Retina (tissue), 1 donor: ENCODE data around the gene SSH2.
"Not testable (repeated sequence)": the region's sequence is repeated elsewhere in the genome, so short reads cannot be mapped to it uniquely, and the experiment has no call there.

Experiments
- DNase-seq: peaks from one replicate; pipeline ENCODE4 v3.0.0-alpha.2; 2016

The SSH2 gene

GRCh38 chr17:29874358-29874757 is 55.7 kb downstream of the SSH2 start:
- DNase-seq: not testable (repeated sequence)

DNA sequence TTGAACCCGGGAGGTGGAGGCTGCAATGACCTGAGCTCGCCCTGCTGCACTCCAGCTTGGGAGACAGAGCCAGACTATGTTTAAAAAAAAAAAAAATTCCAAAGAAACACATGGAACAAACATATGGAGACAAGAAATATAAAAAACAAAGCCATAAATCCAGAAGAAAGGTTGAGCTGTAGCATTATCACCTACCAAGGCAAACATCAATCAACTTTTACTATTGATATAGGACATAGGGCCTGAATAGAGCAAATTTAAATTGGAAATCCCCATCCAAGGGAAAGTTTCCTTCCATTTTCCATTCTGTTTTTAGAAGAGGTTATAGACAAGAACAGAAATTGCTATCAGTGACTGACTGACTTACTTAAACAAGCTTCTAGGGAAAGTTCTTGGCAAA is 56.6 kb downstream of the SSH2 start:
- DNase-seq: no peak

DNA sequence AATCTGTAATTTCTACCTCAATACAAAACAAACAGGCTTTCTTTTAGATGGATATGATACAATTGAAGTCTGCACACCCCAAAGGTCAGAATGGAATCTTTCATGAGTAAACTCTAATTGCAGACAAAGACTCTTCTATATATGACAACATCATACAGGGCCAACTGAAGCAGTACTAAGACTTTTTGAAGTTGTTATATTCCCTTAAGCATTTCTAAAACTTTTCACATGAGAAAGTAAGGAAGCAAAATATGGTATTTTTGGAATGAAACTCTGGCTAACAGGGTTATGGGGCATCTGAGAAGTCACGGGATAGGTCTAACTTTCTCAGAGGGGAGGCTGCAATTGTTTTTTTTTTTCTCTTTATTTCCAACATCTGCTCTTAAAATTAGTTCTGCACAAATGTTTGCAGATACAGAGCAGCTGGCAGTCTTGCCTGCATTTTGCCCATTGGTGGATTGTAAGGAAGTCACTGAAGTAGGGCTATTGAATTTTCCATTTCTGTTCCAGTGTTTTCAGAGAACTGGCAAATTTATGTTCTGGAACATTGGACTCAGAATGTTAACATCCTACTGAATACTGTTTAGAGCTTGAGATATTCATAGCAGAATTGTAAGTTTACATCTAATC is 59.1 kb downstream of the SSH2 start:
- peak; percentile 17 for DNase-seq

DNA sequence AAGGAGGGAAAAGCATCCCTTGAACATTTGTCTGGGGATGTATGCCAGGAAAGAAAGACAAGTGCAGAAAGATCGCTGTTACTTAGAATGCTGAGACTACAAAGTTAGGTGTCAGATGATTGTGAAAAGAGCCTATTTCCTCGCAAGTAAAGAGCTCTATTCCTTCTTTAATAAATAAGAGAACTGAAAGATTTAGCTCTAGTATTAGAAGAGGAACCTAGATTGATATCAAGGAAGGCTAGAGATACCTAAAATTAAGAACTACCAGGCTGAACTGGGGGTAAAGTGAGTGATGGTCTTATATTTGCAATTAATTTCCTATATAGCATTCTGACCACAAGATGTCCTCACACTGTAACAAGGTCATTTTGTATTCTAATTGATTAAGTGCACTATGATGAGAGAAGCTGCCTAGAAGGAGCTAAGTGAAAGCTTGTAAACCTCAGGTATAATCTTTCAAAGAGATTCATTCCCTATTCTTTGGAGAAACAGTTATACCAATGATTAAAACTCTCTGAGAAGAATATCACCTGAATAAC is 62.3 kb downstream of the SSH2 start:
- no peak for DNase-seq

DNA sequence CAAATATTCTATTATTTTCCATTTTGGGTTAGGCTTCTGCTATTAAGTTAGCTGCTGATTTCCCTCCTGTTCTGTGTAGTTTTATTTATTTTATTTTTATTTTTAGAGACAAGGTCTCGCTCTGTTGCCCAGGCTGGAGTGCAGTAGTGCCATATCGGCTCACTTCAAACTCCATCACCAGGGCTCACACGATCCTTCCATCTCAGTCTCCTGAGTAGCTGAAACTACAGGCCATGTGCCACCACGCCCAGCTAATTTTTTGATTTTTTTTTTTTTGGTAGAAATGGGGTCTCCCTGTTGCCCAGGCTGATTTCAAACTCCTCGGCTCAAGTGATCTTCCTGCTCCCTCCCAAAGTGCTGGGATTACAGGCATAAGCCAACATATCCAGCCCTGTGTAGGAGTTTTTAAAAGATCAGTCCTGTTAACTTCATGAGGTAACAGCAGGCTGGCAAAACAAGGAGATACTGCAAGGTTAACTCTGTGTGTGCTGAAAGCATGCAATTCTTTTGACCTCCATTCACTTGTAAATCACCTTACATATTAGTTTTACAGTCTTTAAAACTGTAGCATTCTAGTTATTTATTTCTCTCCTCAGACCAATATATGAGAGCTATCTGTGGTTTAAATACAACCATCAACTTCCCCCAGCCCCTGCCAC is 63.2 kb downstream of the SSH2 start:
- DNase-seq: no peak

DNA sequence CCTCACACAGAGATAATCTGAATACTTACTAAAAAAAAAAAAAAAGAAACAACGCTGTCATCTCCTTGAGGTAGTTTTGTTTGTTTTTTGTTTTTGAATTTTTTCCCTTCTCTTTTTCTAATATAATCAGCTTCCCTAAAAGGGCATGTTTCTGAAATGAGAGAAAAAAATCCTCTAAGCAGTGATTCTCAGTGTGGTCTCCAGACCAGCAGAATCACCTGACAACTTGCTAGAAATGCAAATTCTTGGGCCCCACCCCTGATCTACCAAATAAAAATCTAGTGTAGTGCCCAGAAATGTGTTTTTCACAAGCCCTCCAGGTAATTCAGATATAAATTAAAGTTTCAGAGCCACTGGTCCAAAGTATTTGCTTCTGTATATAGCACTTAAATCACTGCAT is 65.4 kb downstream of the SSH2 start:
- DNase-seq: no peak

GRCh38 chr17:29864123-29864522 is 65.9 kb downstream of the SSH2 start:
- not testable (repeated sequence) for DNase-seq

- DNase-seq: no peak
These were observed 67.1 kb downstream of the SSH2 start for GRCh38 chr17:29862951-29863350.

- DNase-seq: no peak
These were observed 67.9 kb downstream of the SSH2 start for GRCh38 chr17:29862127-29862526.

GRCh38 chr17:29859445-29859844 is 70.6 kb downstream of the SSH2 start:
- not testable (repeated sequence) for DNase-seq

DNA sequence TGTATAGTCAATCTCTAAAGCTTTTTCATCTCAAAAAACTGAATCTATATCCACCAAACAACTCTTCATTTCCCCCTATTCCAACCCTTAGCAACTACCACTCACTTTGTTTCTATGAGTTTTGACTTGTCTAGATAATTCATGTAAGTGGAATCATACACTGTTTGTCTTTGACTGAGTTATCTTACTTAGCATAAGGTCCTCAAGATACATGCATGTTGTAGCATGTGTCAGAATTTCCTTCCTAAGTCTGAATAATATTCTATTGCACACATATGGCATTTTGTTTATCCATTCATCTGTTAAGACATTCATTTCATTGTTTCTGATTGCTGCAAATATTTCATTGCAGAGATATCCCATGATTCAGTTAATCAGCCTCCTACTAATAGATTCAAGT is 72.2 kb downstream of the SSH2 start:
- DNase-seq: no peak

DNA sequence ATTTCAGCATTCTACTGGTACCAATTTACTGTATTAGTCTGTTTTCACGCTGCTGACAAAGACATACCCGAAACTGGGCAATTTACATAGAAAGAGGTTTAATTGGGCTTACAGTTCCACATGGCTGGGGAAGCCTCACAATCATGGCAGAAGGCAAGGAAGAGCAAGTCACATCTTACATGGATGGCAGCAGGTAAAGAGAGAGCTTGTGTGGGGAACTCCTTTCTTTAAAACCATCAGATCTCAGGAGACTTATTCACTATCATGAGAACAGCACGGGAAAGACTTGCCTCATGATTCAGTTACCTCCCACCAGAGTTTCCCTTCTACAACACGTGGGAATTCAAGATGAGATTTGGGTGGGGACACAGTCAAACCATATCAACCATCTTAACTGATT is 72.9 kb downstream of the SSH2 start:
- not testable (repeated sequence) for DNase-seq

- no peak for DNase-seq
These were observed 74.3 kb downstream of the SSH2 start for GRCh38 chr17:29855686-29856085.

DNA sequence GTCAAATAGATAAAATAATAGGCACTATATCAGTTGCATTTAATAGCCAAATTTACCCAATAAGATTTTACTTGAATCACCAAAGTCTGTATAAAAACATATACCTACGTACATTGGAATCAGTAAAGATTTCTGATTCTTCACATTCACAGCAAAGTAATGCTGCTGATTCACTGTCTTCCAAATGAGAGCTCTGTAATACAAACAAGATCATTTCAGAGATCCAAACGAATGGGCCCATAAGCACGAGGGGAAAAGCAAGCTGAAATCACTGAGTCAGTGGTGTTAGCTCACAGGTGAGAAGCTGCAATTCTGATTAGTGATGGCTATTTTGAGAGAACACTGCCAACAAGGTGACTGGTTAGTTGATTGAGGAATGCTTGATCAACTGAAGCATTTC is 81.3 kb downstream of the SSH2 start:
- DNase-seq: no peak

- DNase-seq: peak; percentile 63
These were observed 82.3 kb downstream of the SSH2 start for GRCh38 chr17:29847527-29848400.

DNA sequence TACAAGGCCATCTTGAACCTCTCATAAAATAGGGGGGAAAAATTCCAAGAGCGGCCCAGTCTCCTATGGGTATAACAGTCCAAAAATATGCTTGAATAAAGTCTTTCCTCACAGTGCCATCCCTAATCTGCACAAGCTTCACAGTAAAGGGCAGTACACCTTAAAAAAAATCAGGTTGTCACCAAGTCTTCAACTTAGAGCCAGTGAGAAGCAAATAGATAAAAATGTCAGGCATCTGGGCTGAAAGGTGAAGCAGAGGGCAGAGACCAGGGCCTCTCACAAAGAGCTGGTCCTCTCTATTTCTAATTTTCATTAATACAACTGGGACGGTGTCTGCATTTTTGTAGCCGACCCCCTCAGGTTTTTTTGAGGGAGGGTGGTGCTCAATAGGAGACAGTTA is 82.9 kb downstream of the SSH2 start:
- DNase-seq: no peak

GRCh38 chr17:29846298-29846697 is 83.7 kb downstream of the SSH2 start:
- no peak for DNase-seq

- DNase-seq: peak; percentile 40
These were observed 85.5 kb downstream of the SSH2 start for GRCh38 chr17:29844339-29845048.

DNA sequence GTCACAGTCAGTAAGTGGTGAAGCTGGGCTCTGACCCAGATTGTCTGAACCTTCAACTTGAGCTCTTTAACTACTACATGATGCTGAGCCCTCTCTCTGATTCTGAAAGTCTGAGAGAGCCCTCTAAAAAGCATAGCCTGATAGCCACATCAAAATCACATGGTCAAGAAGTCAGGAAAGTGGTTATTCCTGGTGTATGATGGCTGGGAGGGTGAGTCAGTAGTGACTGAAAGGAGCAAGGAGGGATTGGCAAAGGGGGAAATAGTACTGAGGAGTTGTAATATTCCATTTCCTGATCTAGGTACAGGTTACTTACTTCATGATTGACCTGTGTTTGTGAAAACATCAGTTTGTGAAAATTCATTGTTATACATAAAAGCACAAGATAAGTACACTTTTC is 89.1 kb downstream of the SSH2 start:
- DNase-seq: no peak

DNA sequence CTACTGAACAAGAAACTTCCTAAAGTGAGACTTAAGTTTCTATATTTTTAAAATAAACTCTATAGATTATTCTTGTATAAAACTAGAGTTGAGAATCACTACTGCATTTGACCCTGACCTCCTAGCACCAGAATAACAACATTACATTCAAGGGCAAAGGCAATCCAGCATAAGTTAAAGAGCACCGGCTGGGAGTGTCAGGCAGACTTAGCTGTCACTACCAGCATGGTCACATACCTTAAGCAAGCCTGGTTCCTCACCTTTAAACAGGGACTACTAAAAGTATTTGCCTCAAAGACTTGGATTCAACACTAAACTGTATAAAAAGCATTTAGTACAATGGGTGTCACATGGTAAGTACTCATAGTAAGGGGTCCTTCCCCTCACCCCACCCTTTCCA is 90.4 kb downstream of the SSH2 start:
- no peak for DNase-seq

GRCh38 chr17:29838961-29839360 is 91.1 kb downstream of the SSH2 start:
- peak; percentile 58 for DNase-seq

- no peak for DNase-seq
These were observed 92.5 kb downstream of the SSH2 start for GRCh38 chr17:29837531-29837930.

DNA sequence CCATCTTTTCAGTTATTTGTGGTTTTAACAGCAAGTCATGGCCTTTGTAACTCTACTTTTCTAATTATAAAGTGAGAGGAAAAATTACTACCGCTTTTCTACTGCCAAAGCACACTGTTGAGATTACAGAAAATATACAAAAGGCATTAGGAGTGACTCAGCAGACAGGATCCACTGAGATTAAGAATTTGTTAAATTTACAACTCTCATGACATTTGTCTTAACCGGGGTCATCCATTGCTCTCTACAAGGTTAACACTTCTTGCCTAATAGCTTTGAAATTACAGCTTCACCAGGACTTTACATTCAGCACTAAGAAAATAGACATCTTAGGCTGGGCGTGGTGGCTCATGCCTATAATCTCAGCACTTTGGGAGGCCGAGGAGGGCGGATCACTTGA is 93.4 kb downstream of the SSH2 start:
- no peak for DNase-seq
